ENCODE measurements around the gene SULT1A2.

DNA sequence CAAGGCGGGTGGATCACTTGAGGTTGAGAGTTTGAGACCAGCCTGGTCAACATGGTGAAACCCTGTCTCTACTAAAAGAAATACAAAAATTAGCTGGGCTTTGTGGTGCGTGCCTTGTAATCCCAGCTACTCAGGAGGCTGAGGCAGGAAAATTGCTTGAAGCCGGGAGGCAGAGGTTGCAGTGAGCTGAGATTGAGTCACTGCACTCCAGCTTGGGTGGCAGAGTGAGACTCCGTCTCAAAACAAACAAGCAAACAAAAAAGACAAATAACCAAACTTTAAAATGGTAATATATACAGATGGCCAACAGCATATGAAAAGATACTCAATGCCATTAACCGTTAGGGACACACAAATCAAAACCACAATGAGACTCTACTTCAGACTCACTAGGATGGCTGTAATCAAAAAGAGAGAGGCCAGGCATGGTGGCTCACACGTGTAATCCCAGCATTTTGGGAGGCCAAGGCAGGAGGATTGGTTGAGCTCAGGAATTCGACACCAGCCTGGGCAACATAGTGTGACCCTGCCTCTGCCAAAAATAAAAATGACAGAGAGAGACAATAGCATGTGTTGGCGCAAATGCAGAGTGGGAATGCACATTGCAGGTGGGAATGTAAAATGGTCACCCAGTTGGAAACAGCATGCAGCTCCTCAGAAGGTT, 21.3 kb downstream of the SULT1A2 start:
- TF ChIP-seq ELF1 (IDR thresholded peaks at IDR 0.05) (no peak), POLR2AphosphoS5 (IDR thresholded peaks at IDR 0.05; ENCODE audit: low read depth, low read length) (no peak), TEAD4 (IDR thresholded peaks at IDR 0.05; ENCODE audit: borderline replicate concordance, insufficient read depth) (no peak), GABPA (IDR thresholded peaks at IDR 0.05; ENCODE audit: low read depth) (no peak), TAF1 (IDR thresholded peaks at IDR 0.05; ENCODE audit: borderline replicate concordance, low read depth, low read length) (no peak), CTCF (IDR thresholded peaks at IDR 0.05) (no peak), REST (IDR thresholded peaks at IDR 0.05; ENCODE audit: low read depth, low read length) (no peak)
- TF ChIP-seq, protein P1, sequence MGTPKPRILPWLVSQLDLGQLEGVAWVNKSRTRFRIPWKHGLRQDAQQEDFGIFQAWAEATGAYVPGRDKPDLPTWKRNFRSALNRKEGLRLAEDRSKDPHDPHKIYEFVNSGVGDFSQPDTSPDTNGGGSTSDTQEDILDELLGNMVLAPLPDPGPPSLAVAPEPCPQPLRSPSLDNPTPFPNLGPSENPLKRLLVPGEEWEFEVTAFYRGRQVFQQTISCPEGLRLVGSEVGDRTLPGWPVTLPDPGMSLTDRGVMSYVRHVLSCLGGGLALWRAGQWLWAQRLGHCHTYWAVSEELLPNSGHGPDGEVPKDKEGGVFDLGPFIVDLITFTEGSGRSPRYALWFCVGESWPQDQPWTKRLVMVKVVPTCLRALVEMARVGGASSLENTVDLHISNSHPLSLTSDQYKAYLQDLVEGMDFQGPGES (IDR thresholded peaks at IDR 0.05; ENCODE audit: low read depth, low read length) = no peak

Data from SK-N-SH (cell line).